ENCODE measurements around the gene PDZD2.

DNA sequence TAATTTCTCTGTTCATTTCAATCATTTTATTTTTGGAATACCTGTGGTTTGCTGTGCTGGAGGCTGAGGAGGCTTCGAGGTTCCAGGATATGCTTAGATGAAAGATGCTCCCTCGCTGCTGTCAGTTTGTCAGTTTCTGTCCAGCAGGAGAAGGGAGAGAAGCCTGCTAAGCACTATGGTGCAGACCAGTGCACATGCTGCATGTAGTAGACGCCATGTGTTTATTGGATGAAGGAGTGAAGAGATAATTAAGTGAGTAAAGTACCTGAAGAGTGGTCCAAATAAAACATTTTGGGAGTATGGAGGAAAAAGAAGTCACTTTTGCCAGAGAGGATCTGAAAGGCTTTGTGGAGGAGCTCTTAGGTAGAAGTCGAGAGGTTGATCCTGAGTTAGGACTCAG is 2.1 kb downstream of the PDZD2 start:
- TF ChIP-seq CTCF (IDR thresholded peaks at IDR 0.05) (no peak), POLR2A (IDR thresholded peaks at IDR 0.05) (no peak), EP300 (IDR thresholded peaks at IDR 0.05) (no peak)

Data from sigmoid colon (tissue), 4 donors.